GM12873 (cell line): ENCODE measurements around the gene ST6GAL2.

Source experiments
- CTCF ChIP-seq: IDR thresholded peaks from 2 replicates; pipeline ENCODE4 v1.5.1; 2012; ENCODE audit warnings: low read depth, mild to moderate bottlenecking, moderate library complexity, low read length, control low read depth; ENCODE audit not compliant: insufficient read depth; ENCODE audit errors: missing control alignments

The ST6GAL2 gene

GRCh38 chr2:106885971-106886915 is at the start of gene ST6GAL2:
Gene ST6GAL2, minus strand, starts transcription at chr2:106886167. Its CDS starts 42,190 bp downstream, at chr2:106843977.
- no peak for TF ChIP-seq CTCF

- TF ChIP-seq CTCF = no peak
Measured at GRCh38 chr2:106932644-106933043, 46.7 kb upstream of the ST6GAL2 start.

GRCh38 chr2:106931717-106932335 is 45.9 kb upstream of the ST6GAL2 start:
- no peak for TF ChIP-seq CTCF

GRCh38 chr2:106921451-106921850 is 35.5 kb upstream of the ST6GAL2 start:
- no peak for TF ChIP-seq CTCF

GRCh38 chr2:106919012-106919411 is 33.0 kb upstream of the ST6GAL2 start:
- no peak for TF ChIP-seq CTCF

- TF ChIP-seq CTCF = no peak
Measured at GRCh38 chr2:106904242-106904641, 18.3 kb upstream of the ST6GAL2 start.

GRCh38 chr2:106899786-106900530 is 14.0 kb upstream of the ST6GAL2 start:
- TF ChIP-seq CTCF = no peak
